HepG2 (cell line): ENCODE data around the gene NELFCD. TPM values are rescaled to one million over a fixed set of nuclear protein-coding genes. Genes with fewer than 3 reads are reported as not detected.

Experiments
- CBX5 ChIP-seq: sonication (generic); formaldehyde crosslinking; IDR thresholded peaks from 2 replicates; pipeline ENCODE4 v1.4.0; 2020; ENCODE audit warnings: missing genetic modification reagents, borderline replicate concordance
- CC2D1A ChIP-seq: sonication (generic); formaldehyde crosslinking; IDR thresholded peaks from 2 replicates; pipeline ENCODE4 v1.8.1; 2023; ENCODE audit warnings: mild to moderate bottlenecking, missing genetic modification reagents
- EEA1 ChIP-seq: sonication (generic); formaldehyde crosslinking; IDR thresholded peaks from 2 replicates; pipeline ENCODE4 v1.5.1; 2020; ENCODE audit warnings: mild to moderate bottlenecking, missing genetic modification reagents, borderline replicate concordance
- HHEX ChIP-seq: IDR thresholded peaks from 2 replicates; pipeline ENCODE4 v1.6.1; 2016; ENCODE audit warnings: control low read depth
- HMGA1 ChIP-seq: sonication (generic); formaldehyde crosslinking; conservative IDR thresholded peaks from 2 replicates; pipeline ENCODE4 v1.4.0; 2020; ENCODE audit warnings: missing genetic modification reagents
- NCOA2 ChIP-seq: sonication (generic); formaldehyde crosslinking; IDR thresholded peaks from 2 replicates; pipeline ENCODE4 v1.8.0; 2022; ENCODE audit warnings: inconsistent platforms
- NFKB2 ChIP-seq: sonication (generic); formaldehyde crosslinking; IDR thresholded peaks from 2 replicates; pipeline ENCODE4 v1.4.0; 2020; ENCODE audit warnings: missing genetic modification reagents, borderline replicate concordance
- NRL ChIP-seq: sonication (generic); formaldehyde crosslinking; IDR thresholded peaks from 2 replicates; pipeline ENCODE4 v1.5.0; 2020; ENCODE audit warnings: missing genetic modification reagents, mild to moderate bottlenecking, moderate library complexity, borderline replicate concordance
- SP4 ChIP-seq: sonication (generic); formaldehyde crosslinking; IDR thresholded peaks from 2 replicates; pipeline ENCODE4 v1.8.1; 2023; ENCODE audit warnings: mild to moderate bottlenecking, missing genetic modification reagents
- ZBTB20 ChIP-seq: sonication (generic); formaldehyde crosslinking; IDR thresholded peaks from 2 replicates; pipeline ENCODE4 v1.8.1; 2023; ENCODE audit warnings: missing genetic modification reagents, low read depth, mild to moderate bottlenecking, borderline replicate concordance
- ZFX ChIP-seq: sonication (generic); formaldehyde crosslinking; IDR thresholded peaks from 2 replicates; pipeline ENCODE4 v1.4.0; 2020; ENCODE audit warnings: mild to moderate bottlenecking, low read depth, missing genetic modification reagents, moderate library complexity
- ZIK1 ChIP-seq: sonication (generic); formaldehyde crosslinking; IDR thresholded peaks from 2 replicates; pipeline ENCODE4 v1.5.0; 2020; ENCODE audit warnings: mild to moderate bottlenecking, low read depth, missing genetic modification reagents, borderline replicate concordance
- ZNF263 ChIP-seq: sonication (generic); formaldehyde crosslinking; IDR thresholded peaks from 2 replicates; pipeline ENCODE4 v1.4.0; 2020; ENCODE audit warnings: missing genetic modification reagents
- ZNF274 ChIP-seq: sonication (generic); formaldehyde crosslinking; IDR thresholded peaks from 2 replicates; pipeline ENCODE4 v1.5.1; 2020; ENCODE audit warnings: mild to moderate bottlenecking, missing genetic modification reagents
- ZNF431 ChIP-seq: sonication (generic); formaldehyde crosslinking; IDR thresholded peaks from 2 replicates; pipeline ENCODE4 v1.9.0; 2022; ENCODE audit warnings: missing genetic modification reagents, low read depth, mild to moderate bottlenecking, borderline replicate concordance
- ZXDC ChIP-seq: sonication (generic); formaldehyde crosslinking; IDR thresholded peaks from 2 replicates; pipeline ENCODE4 v1.5.0; 2020; ENCODE audit warnings: mild to moderate bottlenecking, missing genetic modification reagents
- polyA plus RNA-seq, 8 experiments: library from polyadenylated mRNA; depleted of rRNA in 3 of 8; stranded (reverse) in 7 of 8; unstranded in 1 of 8; fragments of >200 nt; fragmentation: Illumina TruSeq in 4 of 8; extraction: Trizol in 4 of 8; gene quantifications; 2 replicates each; pipeline versions ENCODE4 v1.2.1 to v1.2.3, GENCODE V29; 2011 to 2016; ENCODE audit warnings: low read depth in 4 of 8, missing spikeins in 1 of 8, mixed read lengths in 1 of 8; ENCODE audit not compliant: insufficient read depth in 1 of 8
- total RNA-seq, 5 experiments: library from RNA; depleted of rRNA; stranded (reverse); fragments of >200 nt; fragmentation: Illumina TruSeq; extraction: Trizol; gene quantifications; 2 replicates each; pipeline ENCODE4 v1.2.3, GENCODE V29; 2016; ENCODE audit warnings: low read depth in 1 of 5
- TF ChIP-seq, protein P1 (sequence below): sonication (generic); formaldehyde crosslinking; IDR thresholded peaks from 2 replicates; pipeline ENCODE4 v1.4.0; 2020; ENCODE audit warnings: missing genetic modification reagents, borderline replicate concordance
- TF ChIP-seq, protein P2 (sequence below): IDR thresholded peaks from 2 replicates; pipeline ENCODE4 v1.6.1; 2016; ENCODE audit warnings: mild to moderate bottlenecking, missing biosample characterization, missing genetic modification reagents
- TF ChIP-seq, protein P3 (sequence below): sonication (generic); formaldehyde crosslinking; IDR thresholded peaks from 2 replicates; pipeline ENCODE4 v1.5.1; 2020; ENCODE audit warnings: mild to moderate bottlenecking, moderate library complexity, missing genetic modification reagents

NELFCD gene
- total and polyA plus RNA-seq, 2 of the 13 experiments (the other 11 are each of a cell fraction or from before 2014, with no cell fraction given) = 159 to 203 TPM

DNA sequence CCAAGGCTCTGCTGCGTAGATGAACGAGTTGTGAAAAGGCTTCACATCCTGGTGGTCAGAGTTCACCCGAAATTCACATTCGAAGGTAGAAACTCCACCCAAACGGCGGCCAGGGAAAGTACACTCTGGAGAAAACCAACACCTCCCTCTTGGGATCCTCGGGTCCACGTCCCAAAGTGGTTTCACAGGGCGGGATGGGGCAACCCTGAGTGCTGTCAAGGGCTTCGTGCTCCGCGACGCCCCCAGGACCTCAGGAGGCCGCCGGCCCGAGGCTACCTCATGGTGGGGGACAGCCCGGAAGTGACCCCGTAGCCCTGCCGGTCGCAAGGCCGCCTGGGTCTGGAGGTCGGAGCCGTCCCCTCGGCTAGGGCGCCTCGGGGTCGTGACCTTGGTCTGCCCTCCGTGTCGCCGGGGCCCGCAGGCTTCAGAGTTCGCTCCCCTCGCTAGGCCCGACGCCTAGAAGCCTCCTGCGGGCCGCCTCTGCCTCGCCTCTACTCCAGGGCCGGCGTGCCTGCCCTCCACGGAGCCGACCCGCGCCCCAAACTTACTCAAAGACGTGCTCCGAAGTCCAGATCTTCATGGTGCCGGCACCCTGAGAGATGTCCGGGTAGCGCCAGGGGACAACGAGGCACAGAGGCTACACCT, 61.2 kb downstream of the NELFCD start, which contains the start of gene PRELID3B (continued):
- TF ChIP-seq ZNF263 (CRISPR knock-in tag) = peak; percentile 70; the same call in 1 of the 2 replicates
- TF ChIP-seq NCOA2 (CRISPR knock-in tag) = 0 out of 2 replicates have a peak, but pooled peaks have one; percentile 39
- TF ChIP-seq EEA1 (CRISPR knock-in tag) = peak; percentile 74; the same call in 1 of the 2 replicates
- peak; percentile 80 for TF ChIP-seq ZFX (CRISPR knock-in tag)
- TF ChIP-seq CC2D1A = no peak
- TF ChIP-seq, protein P1, sequence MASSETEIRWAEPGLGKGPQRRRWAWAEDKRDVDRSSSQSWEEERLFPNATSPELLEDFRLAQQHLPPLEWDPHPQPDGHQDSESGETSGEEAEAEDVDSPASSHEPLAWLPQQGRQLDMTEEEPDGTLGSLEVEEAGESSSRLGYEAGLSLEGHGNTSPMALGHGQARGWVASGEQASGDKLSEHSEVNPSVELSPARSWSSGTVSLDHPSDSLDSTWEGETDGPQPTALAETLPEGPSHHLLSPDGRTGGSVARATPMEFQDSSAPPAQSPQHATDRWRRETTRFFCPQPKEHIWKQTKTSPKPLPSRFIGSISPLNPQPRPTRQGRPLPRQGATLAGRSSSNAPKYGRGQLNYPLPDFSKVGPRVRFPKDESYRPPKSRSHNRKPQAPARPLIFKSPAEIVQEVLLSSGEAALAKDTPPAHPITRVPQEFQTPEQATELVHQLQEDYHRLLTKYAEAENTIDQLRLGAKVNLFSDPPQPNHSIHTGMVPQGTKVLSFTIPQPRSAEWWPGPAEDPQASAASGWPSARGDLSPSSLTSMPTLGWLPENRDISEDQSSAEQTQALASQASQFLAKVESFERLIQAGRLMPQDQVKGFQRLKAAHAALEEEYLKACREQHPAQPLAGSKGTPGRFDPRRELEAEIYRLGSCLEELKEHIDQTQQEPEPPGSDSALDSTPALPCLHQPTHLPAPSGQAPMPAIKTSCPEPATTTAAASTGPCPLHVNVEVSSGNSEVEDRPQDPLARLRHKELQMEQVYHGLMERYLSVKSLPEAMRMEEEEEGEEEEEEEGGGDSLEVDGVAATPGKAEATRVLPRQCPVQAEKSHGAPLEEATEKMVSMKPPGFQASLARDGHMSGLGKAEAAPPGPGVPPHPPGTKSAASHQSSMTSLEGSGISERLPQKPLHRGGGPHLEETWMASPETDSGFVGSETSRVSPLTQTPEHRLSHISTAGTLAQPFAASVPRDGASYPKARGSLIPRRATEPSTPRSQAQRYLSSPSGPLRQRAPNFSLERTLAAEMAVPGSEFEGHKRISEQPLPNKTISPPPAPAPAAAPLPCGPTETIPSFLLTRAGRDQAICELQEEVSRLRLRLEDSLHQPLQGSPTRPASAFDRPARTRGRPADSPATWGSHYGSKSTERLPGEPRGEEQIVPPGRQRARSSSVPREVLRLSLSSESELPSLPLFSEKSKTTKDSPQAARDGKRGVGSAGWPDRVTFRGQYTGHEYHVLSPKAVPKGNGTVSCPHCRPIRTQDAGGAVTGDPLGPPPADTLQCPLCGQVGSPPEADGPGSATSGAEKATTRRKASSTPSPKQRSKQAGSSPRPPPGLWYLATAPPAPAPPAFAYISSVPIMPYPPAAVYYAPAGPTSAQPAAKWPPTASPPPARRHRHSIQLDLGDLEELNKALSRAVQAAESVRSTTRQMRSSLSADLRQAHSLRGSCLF (CRISPR knock-in tag) = peak; percentile 13; the same call in 1 of the 2 replicates
- TF ChIP-seq ZXDC (CRISPR knock-in tag) = peak; percentile 91
- TF ChIP-seq, protein P2, sequence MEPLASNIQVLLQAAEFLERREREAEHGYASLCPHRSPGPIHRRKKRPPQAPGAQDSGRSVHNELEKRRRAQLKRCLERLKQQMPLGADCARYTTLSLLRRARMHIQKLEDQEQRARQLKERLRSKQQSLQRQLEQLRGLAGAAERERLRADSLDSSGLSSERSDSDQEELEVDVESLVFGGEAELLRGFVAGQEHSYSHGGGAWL (CRISPR knock-in tag) = 0 out of 2 replicates have a peak, but pooled peaks have one; percentile 63
- TF ChIP-seq ZBTB20 (CRISPR knock-in tag) = peak; percentile 68; the same call in 1 of the 2 replicates
- no peak for TF ChIP-seq HMGA1 (CRISPR knock-in tag)
- TF ChIP-seq ZNF431 (CRISPR knock-in tag) = peak; percentile 72; the same call in 1 of the 2 replicates
- TF ChIP-seq HHEX (CRISPR knock-in tag) = no peak
- peak; percentile 31; the same call in 1 of the 2 replicates for TF ChIP-seq CBX5 (CRISPR knock-in tag)
- TF ChIP-seq SP4 (CRISPR knock-in tag) = 0 out of 2 replicates have a peak, but pooled peaks have one; percentile 12
- TF ChIP-seq NFKB2 (CRISPR knock-in tag) = peak; percentile 91; the same call in 1 of the 2 replicates
- peak; percentile 85; the same call in 1 of the 2 replicates for TF ChIP-seq ZIK1 (CRISPR knock-in tag)
- TF ChIP-seq, protein P3, sequence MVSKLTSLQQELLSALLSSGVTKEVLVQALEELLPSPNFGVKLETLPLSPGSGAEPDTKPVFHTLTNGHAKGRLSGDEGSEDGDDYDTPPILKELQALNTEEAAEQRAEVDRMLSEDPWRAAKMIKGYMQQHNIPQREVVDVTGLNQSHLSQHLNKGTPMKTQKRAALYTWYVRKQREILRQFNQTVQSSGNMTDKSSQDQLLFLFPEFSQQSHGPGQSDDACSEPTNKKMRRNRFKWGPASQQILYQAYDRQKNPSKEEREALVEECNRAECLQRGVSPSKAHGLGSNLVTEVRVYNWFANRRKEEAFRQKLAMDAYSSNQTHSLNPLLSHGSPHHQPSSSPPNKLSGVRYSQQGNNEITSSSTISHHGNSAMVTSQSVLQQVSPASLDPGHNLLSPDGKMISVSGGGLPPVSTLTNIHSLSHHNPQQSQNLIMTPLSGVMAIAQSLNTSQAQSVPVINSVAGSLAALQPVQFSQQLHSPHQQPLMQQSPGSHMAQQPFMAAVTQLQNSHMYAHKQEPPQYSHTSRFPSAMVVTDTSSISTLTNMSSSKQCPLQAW (CRISPR knock-in tag) = peak; percentile 51; the same call in 1 of the 2 replicates
- TF ChIP-seq NRL (CRISPR knock-in tag) = peak; percentile 93; the same call in 1 of the 2 replicates
- TF ChIP-seq ZNF274 (CRISPR knock-in tag) = peak; percentile 76; the same call in 1 of the 2 replicates
